Prostate gland (tissue), 2 donors: ENCODE results near the gene THRB. TPM values are rescaled to one million over a fixed set of nuclear protein-coding genes. Genes with fewer than 3 reads are reported as not detected.

Experiments
- DNase-seq: peaks from one replicate; pipeline ENCODE4 v3.0.0-alpha.2; 2019; ENCODE audit warnings: low spot score
- H3K27ac ChIP-seq, 2 donors: fragments of 200-600 bp; sonication (generic); 2 replicates each; pipeline ENCODE4 v1.5.1; 2017 to 2019
- H3K27me3 ChIP-seq: fragments of 200-600 bp; sonication (generic); replicated peaks from 2 replicates; pipeline ENCODE4 v1.5.1; 2019; ENCODE audit not compliant: insufficient read depth
- H3K36me3 ChIP-seq, 2 donors: fragments of 200-600 bp; sonication (generic); 1 replicate in 1 of 2; 2 replicates in 1 of 2; pipeline versions ENCODE4 v1.5.1 to v1.8.1; 2017 to 2019
- H3K4me1 ChIP-seq: fragments of 200-600 bp; sonication (generic); replicated peaks from 2 replicates; pipeline ENCODE4 v1.5.1; 2019
- H3K4me3 ChIP-seq, 2 donors: fragments of 200-600 bp; sonication (generic); 2 replicates each; pipeline ENCODE4 v1.5.1; 2017 to 2019
- H3K9me3 ChIP-seq: fragments of 200-600 bp; sonication (generic); 2 replicates; pipeline ENCODE4 v1.5.1; 2017
- CTCF ChIP-seq, 4 experiments: fragments of 200-600 bp in 2 of 4; fragments of 450-650 bp in 2 of 4; sonication (generic) in 2 of 4; IDR thresholded peaks; 1 replicate in 3 of 4; 2 replicates in 1 of 4; pipeline ENCODE4 v1.5.1; 2016 to 2019; ENCODE audit warnings: antibody characterized with exemption in 4 of 4, mild to moderate bottlenecking in 2 of 4, moderate library complexity in 2 of 4
- POLR2A ChIP-seq: fragments of 450-650 bp; IDR thresholded peaks from one replicate; pipeline ENCODE4 v1.6.1; 2016; ENCODE audit warnings: antibody characterized with exemption, mild to moderate bottlenecking
- POLR2AphosphoS5 ChIP-seq: sonication (generic); formaldehyde crosslinking; IDR thresholded peaks from one replicate; pipeline ENCODE4 v1.6.1; 2017; ENCODE audit warnings: antibody characterized with exemption
- WGBS: methylation state at CpG from one replicate; pipeline ENCODE4 v1.1.5; 2018; 5-methylcytosine and 5-hydroxymethylcytosine counted together
- intact Hi-C: fragments of 100-400 bp; cut with DNase I; formaldehyde crosslinking; loops from one replicate; pipeline ENCODE4 v1.14.2; 2022
- total RNA-seq, 2 donors: library from RNA; depleted of rRNA; stranded (reverse); fragments of >200 nt; gene quantifications; one replicate each; pipeline ENCODE4 v1.1.0, GENCODE V29; 2016

The THRB gene
- total RNA-seq, 2 donors from 2014 or later = 13.0 to 39.6 TPM

- Histone ChIP-seq H3K4me1 (no peaks in the 10 kb centered on the region), H3K36me3 (no peaks in the 10 kb centered on the region), H3K27me3 (no peaks in the 10 kb centered on the region), H3K9me3 (no peaks in the 10 kb centered on the region), H3K27ac (no peak overlapping the region), H3K4me3 (no peak overlapping the region)
- WGBS = 85% methylated on average over 2 of the region's 2 CpGs
- no peak for TF ChIP-seq POLR2A
- TF ChIP-seq POLR2AphosphoS5 = no peak
- TF ChIP-seq CTCF (IDR thresholded peaks at IDR 0.05) = no peak
- DNase-seq = no peak
- intact Hi-C loops = no loop called here
These were observed 74.4 kb downstream of the THRB start for GRCh38 chr3:24420224-24420623.

DNA sequence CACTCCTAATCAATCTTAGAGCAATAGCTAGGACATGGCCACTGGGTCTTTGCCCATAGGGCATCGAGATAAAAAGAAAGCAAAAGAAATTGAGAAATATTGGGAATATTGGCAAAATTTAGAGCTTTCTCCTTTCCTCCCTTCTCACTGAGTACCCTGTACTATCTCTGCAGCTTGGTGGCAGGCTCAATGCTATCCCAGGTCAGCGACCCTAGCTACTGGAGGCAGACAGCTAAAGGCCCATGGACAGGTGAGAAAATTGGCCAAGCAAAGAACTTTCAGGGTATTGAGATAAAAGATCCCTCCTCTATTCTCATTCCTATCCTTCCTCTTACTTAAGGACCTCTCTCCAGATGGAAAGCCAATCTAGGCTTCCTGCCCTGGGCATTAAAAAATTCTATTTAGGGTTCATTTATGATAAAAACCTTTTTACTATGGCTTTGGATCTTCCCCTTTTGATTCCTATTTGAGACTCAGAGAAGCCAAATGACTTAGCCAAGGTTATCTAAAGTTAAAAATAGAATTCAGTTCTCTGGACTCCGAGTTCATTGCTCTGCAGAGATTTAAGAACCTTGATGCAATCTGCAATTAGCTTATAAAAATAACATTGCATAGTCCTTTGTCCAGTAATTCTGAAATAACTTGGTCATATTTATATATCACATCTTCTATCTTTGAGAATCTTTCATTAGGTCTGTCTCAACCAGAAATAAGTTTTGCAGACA lies 75.4 kb downstream of the THRB start:
- Histone ChIP-seq H3K27ac (no peak overlapping the region), H3K4me3 (no peak overlapping the region), H3K4me1 (no peaks in the 10 kb centered on the region), H3K27me3 (no peaks in the 10 kb centered on the region), H3K9me3 (no peaks in the 10 kb centered on the region), H3K36me3 (no peaks in the 10 kb centered on the region)
- DNase-seq = no peak
- 96% methylated on average over 3 of the region's 3 CpGs for WGBS
- intact Hi-C loops = no loop called here
- TF ChIP-seq POLR2AphosphoS5 (no peak), CTCF (IDR thresholded peaks at IDR 0.05) (no peak), POLR2A (no peak)

GRCh38 chr3:24417730-24418129 lies 76.9 kb downstream of the THRB start:
- no peak for DNase-seq
- WGBS = 80% methylated on average over 2 of the region's 2 CpGs
- H3K27ac ChIP-seq = no peak overlapping the region
- no peaks in the 10 kb centered on the region for H3K4me1 ChIP-seq
- H3K27me3 ChIP-seq = no peaks in the 10 kb centered on the region
- no peak for TF ChIP-seq CTCF (IDR thresholded peaks at IDR 0.05)
- no peak for TF ChIP-seq POLR2A
- no peak for TF ChIP-seq POLR2AphosphoS5
- H3K36me3 ChIP-seq = no peaks in the 10 kb centered on the region
- no peak overlapping the region for H3K4me3 ChIP-seq
- H3K9me3 ChIP-seq = no peaks in the 10 kb centered on the region
- intact Hi-C loops = no loop called here

- H3K4me1 ChIP-seq = no peaks in the 10 kb centered on the region
- intact Hi-C loops = no loop called here
- DNase-seq = no peak
These were observed 78.4 kb downstream of the THRB start for GRCh38 chr3:24416224-24416623.

More at GRCh38 chr3:24416224-24416623, 78.4 kb downstream of the THRB start:
- Histone ChIP-seq H3K27me3 (no peaks in the 10 kb centered on the region), H3K9me3 (no peaks in the 10 kb centered on the region), H3K27ac (no peak overlapping the region), H3K36me3 (no peaks in the 10 kb centered on the region), H3K4me3 (no peak overlapping the region)
- TF ChIP-seq POLR2A (no peak), POLR2AphosphoS5 (no peak), CTCF (IDR thresholded peaks at IDR 0.05) (no peak)
- WGBS = 65% methylated on average over 4 of the region's 4 CpGs
